GM06990 (cell line): Measurements from ENCODE around the gene TEF.

ENCODE experiments used
- DNase-seq: peaks from one replicate; pipeline ENCODE4 v3.0.0-alpha.2; 2011; ENCODE audit not compliant: insufficient read length; ENCODE audit errors: extremely low read depth
- H3K27me3 ChIP-seq: replicated peaks from 2 replicates; pipeline ENCODE4 v1.6.0; 2011; ENCODE audit warnings: low read length; ENCODE audit not compliant: control insufficient read depth, insufficient read depth
- H3K36me3 ChIP-seq: 2 replicates; pipeline ENCODE4 v1.5.1; 2011; ENCODE audit warnings: low read length; ENCODE audit not compliant: control insufficient read depth, insufficient read depth
- H3K4me3 ChIP-seq: replicated peaks from 2 replicates; pipeline ENCODE4 v1.5.1; 2011; ENCODE audit warnings: low read depth, mild to moderate bottlenecking, control low read depth, low read length
- TF ChIP-seq, protein P1 (sequence below): IDR thresholded peaks from 2 replicates; pipeline ENCODE4 v1.5.1; 2011; ENCODE audit warnings: low read length, control low read depth, mild to moderate bottlenecking, inconsistent platforms; ENCODE audit not compliant: insufficient read depth, poor library complexity, severe bottlenecking

TEF gene

GRCh38 chr22:41338614-41339212 is 43.0 kb upstream of the TEF start:
- TF ChIP-seq, protein P1, sequence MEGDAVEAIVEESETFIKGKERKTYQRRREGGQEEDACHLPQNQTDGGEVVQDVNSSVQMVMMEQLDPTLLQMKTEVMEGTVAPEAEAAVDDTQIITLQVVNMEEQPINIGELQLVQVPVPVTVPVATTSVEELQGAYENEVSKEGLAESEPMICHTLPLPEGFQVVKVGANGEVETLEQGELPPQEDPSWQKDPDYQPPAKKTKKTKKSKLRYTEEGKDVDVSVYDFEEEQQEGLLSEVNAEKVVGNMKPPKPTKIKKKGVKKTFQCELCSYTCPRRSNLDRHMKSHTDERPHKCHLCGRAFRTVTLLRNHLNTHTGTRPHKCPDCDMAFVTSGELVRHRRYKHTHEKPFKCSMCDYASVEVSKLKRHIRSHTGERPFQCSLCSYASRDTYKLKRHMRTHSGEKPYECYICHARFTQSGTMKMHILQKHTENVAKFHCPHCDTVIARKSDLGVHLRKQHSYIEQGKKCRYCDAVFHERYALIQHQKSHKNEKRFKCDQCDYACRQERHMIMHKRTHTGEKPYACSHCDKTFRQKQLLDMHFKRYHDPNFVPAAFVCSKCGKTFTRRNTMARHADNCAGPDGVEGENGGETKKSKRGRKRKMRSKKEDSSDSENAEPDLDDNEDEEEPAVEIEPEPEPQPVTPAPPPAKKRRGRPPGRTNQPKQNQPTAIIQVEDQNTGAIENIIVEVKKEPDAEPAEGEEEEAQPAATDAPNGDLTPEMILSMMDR, result no peak
- H3K27me3 ChIP-seq, result no peaks in the 10 kb centered on the region
- no peak for DNase-seq
- peaks cover 23% of the 10 kb centered on the region for H3K36me3 ChIP-seq
- no peak overlapping the region for H3K4me3 ChIP-seq

- no peaks in the 10 kb centered on the region for H3K27me3 ChIP-seq
- TF ChIP-seq, protein P1, result no peak
- no peak for DNase-seq
- no peak overlapping the region for H3K4me3 ChIP-seq
- peaks cover 27% of the 10 kb centered on the region for H3K36me3 ChIP-seq
Observed at GRCh38 chr22:41339823-41340222, 41.9 kb upstream of the TEF start.

- no peaks in the 10 kb centered on the region for H3K27me3 ChIP-seq
- no peak for DNase-seq
- no peak overlapping the region for H3K4me3 ChIP-seq
- H3K36me3 ChIP-seq, result peaks cover 26% of the 10 kb centered on the region
- TF ChIP-seq, protein P1, result no peak
Observed at GRCh38 chr22:41340357-41340756, 41.4 kb upstream of the TEF start.

DNA sequence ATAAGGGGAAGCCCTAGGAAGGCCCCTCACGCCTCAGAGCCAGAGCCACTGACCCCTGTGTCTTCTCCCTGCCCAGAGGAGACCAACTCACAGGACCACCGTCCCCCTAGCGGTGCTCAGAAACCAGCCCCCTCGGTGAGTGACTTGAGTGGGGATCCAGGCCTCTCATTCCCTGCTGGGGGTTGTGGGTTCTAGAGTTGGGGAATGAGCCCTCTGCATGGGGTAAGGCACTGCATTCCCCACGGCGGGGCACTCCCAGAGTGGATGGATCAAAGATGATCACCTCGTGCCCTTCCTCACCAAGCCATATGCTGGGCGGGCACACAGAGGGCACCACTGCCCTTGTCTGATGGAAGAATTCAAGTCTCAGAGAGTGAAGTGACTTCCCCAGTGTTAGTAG is 40.7 kb upstream of the TEF start:
- DNase-seq, result no peak
- peaks cover 27% of the 10 kb centered on the region for H3K36me3 ChIP-seq
- TF ChIP-seq, protein P1, result no peak
- H3K4me3 ChIP-seq, result no peak overlapping the region
- H3K27me3 ChIP-seq, result no peaks in the 10 kb centered on the region

DNA sequence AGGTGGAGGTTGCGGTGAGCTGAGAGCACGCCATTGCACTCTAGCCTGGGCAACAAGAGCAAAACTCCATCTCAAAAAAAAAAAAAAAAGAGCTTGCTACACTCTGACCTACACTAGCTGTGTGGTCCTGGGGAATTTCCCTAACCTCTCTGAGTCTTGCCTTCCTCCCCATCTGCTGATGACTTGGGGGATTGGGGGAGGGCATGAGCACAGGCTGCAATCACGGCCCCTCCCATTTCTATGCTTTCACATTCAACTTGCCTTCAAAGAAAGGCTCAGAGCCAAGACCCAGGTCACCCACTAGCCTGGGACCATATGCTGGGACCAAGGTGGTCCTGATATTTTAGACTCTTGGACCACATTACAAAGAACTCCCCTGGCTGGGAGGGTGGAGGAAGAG is 39.8 kb upstream of the TEF start:
- Histone ChIP-seq H3K4me3 (no peak overlapping the region), H3K36me3 (peaks cover 32% of the 10 kb centered on the region), H3K27me3 (no peaks in the 10 kb centered on the region)
- DNase-seq, result no peak
- TF ChIP-seq, protein P1, result no peak

DNA sequence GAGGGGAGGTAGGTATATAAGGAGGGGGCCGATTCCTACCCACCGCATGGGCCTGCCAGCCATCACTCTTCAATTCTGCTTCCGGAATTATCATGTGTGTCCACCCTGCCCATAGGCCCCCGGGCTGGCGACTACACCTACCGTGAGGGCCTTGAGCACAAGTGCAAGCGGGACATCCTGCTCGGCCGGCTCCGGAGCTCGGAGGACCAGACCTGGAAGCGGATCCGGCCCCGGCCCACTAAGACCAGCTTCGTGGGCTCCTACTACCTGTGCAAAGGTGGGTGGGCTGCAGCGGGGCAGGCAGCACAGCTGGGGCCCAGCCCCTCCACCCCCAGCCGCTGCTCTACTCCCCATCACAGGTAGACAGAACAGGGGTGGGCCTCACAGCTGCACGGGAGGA is 38.4 kb upstream of the TEF start:
- TF ChIP-seq, protein P1, result no peak
- Histone ChIP-seq H3K27me3 (no peaks in the 10 kb centered on the region), H3K36me3 (peaks cover 41% of the 10 kb centered on the region), H3K4me3 (no peak overlapping the region)
- DNase-seq, result no peak
